Effector memory CD8-positive, alpha-beta T cell (primary cell): ENCODE measurements around the gene FAM170B.

Source experiments
- ATAC-seq: fragments of 150-1000 bp; cut with Tn5 transposase; replicated peaks from 2 replicates; pipeline ENCODE4 v1.10.0; 2021; ENCODE audit warnings: mild to moderate bottlenecking, moderate library complexity
- DNase-seq, 3 experiments: peaks; one replicate each; pipeline ENCODE4 v3.0.0; 2021
- H3K27ac Mint-ChIP-seq, 2 donors: one replicate each; pipeline ENCODE4 v1.8.0; 2022; ENCODE audit warnings: mild to moderate bottlenecking in 2 of 2, mixed read lengths in 2 of 2, moderate library complexity in 2 of 2
- H3K27me3 Mint-ChIP-seq, 2 donors: one replicate each; pipeline ENCODE4 v1.8.0; 2022; ENCODE audit warnings: mixed read lengths in 2 of 2
- H3K36me3 Mint-ChIP-seq: one replicate; pipeline ENCODE4 v1.8.0; 2022; ENCODE audit warnings: mild to moderate bottlenecking, moderate library complexity, mixed read lengths; ENCODE audit not compliant: insufficient read depth
- H3K4me1 Mint-ChIP-seq, 2 donors: one replicate each; pipeline ENCODE4 v1.8.0; 2022; ENCODE audit warnings: low read depth in 2 of 2, mixed read lengths in 2 of 2
- H3K4me3 Mint-ChIP-seq, 2 donors: one replicate each; pipeline ENCODE4 v1.8.0; 2022; ENCODE audit warnings: mild to moderate bottlenecking in 2 of 2, mixed read lengths in 2 of 2, moderate library complexity in 2 of 2
- H3K9me3 Mint-ChIP-seq, 2 donors: one replicate each; pipeline ENCODE4 v1.8.0; 2022; ENCODE audit warnings: mixed read lengths in 2 of 2

Gene FAM170B

DNA sequence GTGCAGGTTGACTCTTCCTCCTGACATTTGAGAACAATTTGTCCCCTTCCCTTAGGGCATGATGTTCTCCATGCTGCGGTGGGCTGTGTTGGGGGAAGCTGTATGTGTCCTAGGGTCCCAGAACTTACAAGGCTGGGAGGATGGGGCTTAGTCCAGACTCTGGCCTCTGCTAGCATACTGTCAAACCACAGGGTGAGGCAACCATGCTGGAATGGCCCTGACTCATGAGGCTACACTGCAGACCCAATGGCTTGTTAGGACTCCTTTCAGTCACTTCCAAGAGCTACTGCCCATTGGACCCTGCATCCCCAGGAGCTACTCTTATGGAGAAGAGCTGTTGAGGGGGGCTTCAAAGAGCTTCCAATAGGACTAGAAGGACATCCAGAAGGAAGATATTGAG is 20.1 kb upstream of the FAM170B start:
- peaks cover 18 to 24% of the 10 kb centered on the region in 2 donors for H3K4me1 Mint-ChIP-seq
- no peak overlapping the region for H3K4me3 Mint-ChIP-seq
- H3K27me3 Mint-ChIP-seq, result peaks cover 0 to 23% of the 10 kb centered on the region in 2 donors
- H3K9me3 Mint-ChIP-seq, result no peaks in the 10 kb centered on the region
- H3K27ac Mint-ChIP-seq, result no peak overlapping the region
- DNase-seq (no peak), ATAC-seq (no peak)
- H3K36me3 Mint-ChIP-seq, result no peaks in the 10 kb centered on the region

DNA sequence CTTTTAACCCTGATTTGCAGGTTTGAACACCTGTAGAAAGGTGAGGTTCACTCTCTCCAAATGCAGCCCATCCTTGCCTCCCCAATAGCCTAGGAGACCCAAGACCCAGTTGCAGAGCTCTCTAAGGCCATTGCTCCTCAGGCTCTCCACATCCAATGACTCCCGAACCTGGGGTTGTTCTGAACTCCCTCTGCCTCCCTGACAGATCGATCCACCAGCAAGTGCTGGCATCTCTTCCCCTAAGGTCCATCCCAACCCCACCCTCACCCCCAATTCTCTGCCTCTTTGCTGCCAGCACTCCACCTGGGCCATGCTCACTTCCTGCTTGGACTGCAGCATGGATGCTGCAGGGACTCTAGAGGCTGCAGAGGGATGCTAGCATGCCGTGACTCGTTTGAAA is 19.3 kb upstream of the FAM170B start:
- no peak for ATAC-seq
- Mint-ChIP-seq H3K9me3 (peaks cover 2 to 5% of the 10 kb centered on the region in 2 donors), H3K36me3 (no peaks in the 10 kb centered on the region), H3K27me3 (peaks cover 4 to 23% of the 10 kb centered on the region in 2 donors), H3K4me3 (no peak overlapping the region), H3K27ac (peak overlapping the region in 1 of 2 donors; percentile 14), H3K4me1 (peaks cover 18 to 24% of the 10 kb centered on the region in 2 donors)
- DNase-seq, result no peak

DNA sequence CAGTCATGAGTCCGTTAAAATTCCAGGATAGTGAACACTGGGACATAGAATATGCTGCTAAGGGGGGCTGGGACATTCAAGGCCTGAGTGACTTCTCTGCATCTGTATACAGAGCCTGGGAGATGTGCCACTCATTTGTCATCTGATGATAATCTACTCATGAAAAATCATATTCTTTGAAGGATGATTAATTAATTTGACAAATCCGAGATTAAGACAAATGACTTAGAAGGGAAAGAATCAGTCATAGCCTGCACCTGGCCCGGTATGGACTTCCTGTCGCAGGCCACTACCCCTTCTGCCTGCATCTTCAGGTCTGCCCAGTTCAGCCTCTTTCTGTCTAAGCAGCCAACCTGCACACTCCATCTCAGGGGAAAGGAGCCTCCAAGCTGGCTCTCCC is 18.8 kb upstream of the FAM170B start:
- Mint-ChIP-seq H3K27ac (peak overlapping the region in 1 of 2 donors; percentile 14), H3K4me1 (peaks cover 16 to 22% of the 10 kb centered on the region in 2 donors), H3K9me3 (peaks cover 2 to 10% of the 10 kb centered on the region in 2 donors), H3K4me3 (no peak overlapping the region), H3K36me3 (no peaks in the 10 kb centered on the region), H3K27me3 (peaks cover 5 to 23% of the 10 kb centered on the region in 2 donors)
- ATAC-seq (no peak), DNase-seq (no peak)

DNA sequence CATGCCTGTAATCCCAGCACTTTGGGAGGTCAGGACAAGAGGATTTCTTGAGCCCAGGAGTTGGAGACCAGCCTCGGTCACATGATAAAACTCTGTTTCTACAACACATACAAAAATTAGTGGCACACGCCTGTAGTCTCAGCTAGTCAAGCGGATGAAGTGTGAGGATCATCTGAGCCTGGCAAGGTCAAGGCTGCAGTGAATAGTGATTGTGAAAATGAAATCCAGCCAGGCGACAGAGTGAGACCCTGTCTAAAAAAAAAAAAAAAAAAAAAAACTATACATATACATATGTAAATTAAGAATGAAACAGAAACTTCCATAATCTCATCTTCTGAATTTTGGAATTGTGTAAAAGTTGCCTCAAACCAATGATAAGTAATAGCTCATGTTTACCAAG is 18.2 kb upstream of the FAM170B start:
- ATAC-seq, result no peak
- H3K4me1 Mint-ChIP-seq, result peaks cover 10 to 16% of the 10 kb centered on the region in 2 donors
- H3K9me3 Mint-ChIP-seq, result peaks cover 2 to 11% of the 10 kb centered on the region in 2 donors
- H3K36me3 Mint-ChIP-seq, result no peaks in the 10 kb centered on the region
- H3K4me3 Mint-ChIP-seq, result no peak overlapping the region
- no peak overlapping the region for H3K27ac Mint-ChIP-seq
- DNase-seq, result no peak
- H3K27me3 Mint-ChIP-seq, result peaks cover 5 to 23% of the 10 kb centered on the region in 2 donors

DNA sequence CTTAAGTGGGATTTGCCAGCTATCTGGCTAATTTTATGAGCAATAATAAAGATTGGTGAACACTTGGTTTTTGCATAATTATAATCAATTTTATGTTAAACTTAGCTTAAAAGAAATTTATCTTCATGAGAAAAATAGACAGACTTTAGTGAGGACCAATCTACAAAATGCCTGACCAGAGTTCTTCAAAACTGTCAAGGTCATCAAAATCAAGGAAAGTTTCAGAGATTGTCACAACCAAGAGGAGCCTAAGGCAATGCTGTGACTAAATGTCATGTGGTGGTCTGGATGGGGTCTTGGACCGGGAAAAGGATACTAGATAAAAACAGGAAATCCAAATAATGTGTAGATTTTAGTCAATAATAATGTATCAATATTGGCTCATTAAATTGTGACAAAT is 17.7 kb upstream of the FAM170B start:
- ATAC-seq (no peak), DNase-seq (no peak)
- Mint-ChIP-seq H3K9me3 (peaks cover 2 to 11% of the 10 kb centered on the region in 2 donors), H3K27me3 (peaks cover 5 to 23% of the 10 kb centered on the region in 2 donors), H3K4me3 (no peak overlapping the region), H3K36me3 (no peaks in the 10 kb centered on the region), H3K27ac (no peak overlapping the region), H3K4me1 (peaks cover 5 to 12% of the 10 kb centered on the region in 2 donors)

DNA sequence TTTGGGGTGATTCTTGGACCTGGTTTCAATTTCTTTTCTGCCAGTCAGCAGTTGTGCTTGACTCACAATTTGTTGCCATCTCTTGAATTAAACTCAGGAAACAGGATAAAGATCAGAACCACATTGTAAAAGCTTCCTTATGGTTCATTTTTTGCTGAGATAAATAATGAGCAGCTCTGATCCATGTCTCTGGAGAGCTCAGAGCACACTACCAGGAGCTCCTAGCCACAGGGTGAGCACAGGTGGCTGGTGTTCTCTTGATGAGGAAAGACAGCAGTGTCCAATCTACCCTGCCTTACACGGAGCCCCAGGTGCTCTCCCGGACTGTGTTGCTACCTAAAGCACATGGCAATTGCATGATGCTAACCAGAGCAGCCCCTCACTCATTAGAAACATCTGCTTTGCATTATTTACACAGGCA is 17.2 kb upstream of the FAM170B start:
- Mint-ChIP-seq H3K4me1 (peaks cover 4 to 10% of the 10 kb centered on the region in 2 donors), H3K27me3 (peaks cover 5 to 23% of the 10 kb centered on the region in 2 donors), H3K27ac (no peak overlapping the region), H3K9me3 (peaks cover 2 to 11% of the 10 kb centered on the region in 2 donors), H3K36me3 (peaks cover 1% of the 10 kb centered on the region), H3K4me3 (no peak overlapping the region)
- DNase-seq, result no peak
- no peak for ATAC-seq

DNA sequence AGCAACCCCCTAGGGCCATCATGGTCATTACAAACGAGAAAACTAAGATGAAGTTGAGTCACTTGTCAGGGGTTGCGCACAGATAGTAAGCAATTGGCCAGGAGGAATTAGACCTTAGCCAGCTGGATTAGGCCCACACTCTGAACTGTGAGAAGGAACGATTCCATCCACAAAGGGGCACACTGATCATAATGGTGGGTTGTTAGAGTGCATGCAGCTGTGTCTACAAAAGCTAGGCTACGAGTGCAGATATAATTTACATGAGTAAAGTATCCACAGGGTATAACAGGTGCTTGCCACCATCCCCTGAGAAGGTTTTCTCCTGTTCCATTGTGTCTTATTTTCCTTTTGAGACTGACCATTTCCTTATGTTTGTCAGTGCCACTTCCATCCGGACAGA is 16.6 kb upstream of the FAM170B start:
- H3K27me3 Mint-ChIP-seq, result peaks cover 5 to 27% of the 10 kb centered on the region in 2 donors
- H3K27ac Mint-ChIP-seq, result no peak overlapping the region
- peaks cover 4 to 10% of the 10 kb centered on the region in 2 donors for H3K4me1 Mint-ChIP-seq
- DNase-seq, result no peak
- peaks cover 2 to 11% of the 10 kb centered on the region in 2 donors for H3K9me3 Mint-ChIP-seq
- H3K36me3 Mint-ChIP-seq, result peaks cover 2% of the 10 kb centered on the region
- H3K4me3 Mint-ChIP-seq, result no peak overlapping the region
- ATAC-seq, result no peak

DNA sequence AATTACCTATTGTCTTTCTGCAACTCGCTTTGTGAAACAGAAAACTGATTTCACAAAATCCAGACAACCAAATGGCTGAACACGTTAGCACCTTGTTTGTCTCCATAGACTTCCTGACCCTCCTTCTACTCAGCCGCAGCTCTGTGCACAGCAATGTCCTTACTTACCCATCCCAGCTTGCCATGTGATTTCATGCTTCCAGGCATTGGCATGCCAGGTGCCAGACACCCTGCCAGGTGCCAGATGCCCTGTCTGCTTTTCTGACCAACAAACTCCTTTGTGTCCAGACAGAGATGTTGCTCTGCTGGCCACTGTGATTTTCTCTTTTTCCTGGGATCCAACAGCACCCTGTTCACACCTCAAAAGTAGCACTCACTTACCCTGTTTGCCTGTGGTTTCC is 16.1 kb upstream of the FAM170B start:
- peaks cover 4 to 10% of the 10 kb centered on the region in 2 donors for H3K4me1 Mint-ChIP-seq
- peaks cover 10 to 32% of the 10 kb centered on the region in 2 donors for H3K27me3 Mint-ChIP-seq
- H3K27ac Mint-ChIP-seq, result peak overlapping the region in 1 of 2 donors; percentile 25
- peaks cover 2% of the 10 kb centered on the region for H3K36me3 Mint-ChIP-seq
- peaks cover 2 to 11% of the 10 kb centered on the region in 2 donors for H3K9me3 Mint-ChIP-seq
- no peak overlapping the region for H3K4me3 Mint-ChIP-seq
- no peak for ATAC-seq
- DNase-seq, result no peak

DNA sequence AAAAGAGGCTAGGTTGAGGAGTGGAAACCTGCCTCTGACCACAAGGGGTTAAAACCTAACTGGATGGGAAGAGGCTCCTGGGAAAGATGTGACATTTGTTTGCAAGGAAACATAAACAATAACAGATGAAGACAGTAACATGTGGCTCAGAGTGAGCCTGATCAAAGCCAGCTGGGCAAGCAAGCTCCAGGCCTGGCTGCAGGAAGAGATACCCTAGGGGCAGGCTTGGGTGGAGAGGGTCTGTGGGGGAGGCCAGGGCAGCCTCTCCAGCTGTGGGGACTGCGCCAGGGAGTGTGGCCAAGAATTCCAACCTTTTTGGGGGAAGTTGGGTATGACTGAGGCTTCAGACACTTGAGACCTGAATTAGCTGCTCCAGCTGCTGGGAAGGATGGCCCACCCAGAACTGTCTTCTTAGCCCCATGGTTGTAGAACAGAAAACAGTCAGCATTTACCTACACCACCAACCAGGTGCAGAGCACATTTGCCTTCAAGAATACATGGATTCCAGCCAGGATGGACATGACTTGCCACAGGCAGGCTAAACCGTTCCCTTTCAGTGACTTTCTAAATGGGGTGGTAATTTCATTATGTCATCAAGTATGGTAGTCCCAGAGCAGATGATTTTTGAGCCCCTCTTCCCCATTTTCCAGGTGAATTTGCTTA is 10.4 kb upstream of the FAM170B start:
- peaks cover 2 to 11% of the 10 kb centered on the region in 2 donors for H3K9me3 Mint-ChIP-seq
- peaks cover 6% of the 10 kb centered on the region for H3K36me3 Mint-ChIP-seq
- H3K4me3 Mint-ChIP-seq, result no peak overlapping the region
- H3K27me3 Mint-ChIP-seq, result peaks cover 14 to 18% of the 10 kb centered on the region in 2 donors
- no peak for ATAC-seq
- no peak for DNase-seq
- H3K4me1 Mint-ChIP-seq, result no peaks in the 10 kb centered on the region
- no peak overlapping the region for H3K27ac Mint-ChIP-seq

DNA sequence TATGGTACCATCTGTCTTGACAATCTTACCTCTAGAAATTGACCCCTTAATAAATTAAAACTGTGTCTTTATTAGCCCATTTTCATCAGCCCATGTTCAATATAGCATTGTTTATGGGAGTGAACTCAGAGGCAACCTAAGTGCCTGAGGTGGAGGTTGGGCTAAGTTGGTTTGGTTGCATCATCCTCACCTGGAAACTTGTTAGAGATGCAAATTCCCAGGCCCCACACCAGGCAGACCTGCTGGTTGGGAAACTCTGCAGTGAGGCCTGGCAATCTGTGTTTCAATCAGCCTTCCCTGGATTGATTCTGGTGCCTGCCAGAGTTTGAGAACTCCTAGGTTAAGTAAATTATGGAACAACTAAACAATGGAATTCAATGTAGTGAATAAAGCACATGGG is 9.4 kb upstream of the FAM170B start:
- Mint-ChIP-seq H3K27me3 (peaks cover 11 to 18% of the 10 kb centered on the region in 2 donors), H3K4me1 (no peaks in the 10 kb centered on the region), H3K9me3 (peaks cover 2 to 7% of the 10 kb centered on the region in 2 donors), H3K27ac (no peak overlapping the region), H3K4me3 (no peak overlapping the region), H3K36me3 (peaks cover 6% of the 10 kb centered on the region)
- ATAC-seq, result no peak
- DNase-seq, result no peak

DNA sequence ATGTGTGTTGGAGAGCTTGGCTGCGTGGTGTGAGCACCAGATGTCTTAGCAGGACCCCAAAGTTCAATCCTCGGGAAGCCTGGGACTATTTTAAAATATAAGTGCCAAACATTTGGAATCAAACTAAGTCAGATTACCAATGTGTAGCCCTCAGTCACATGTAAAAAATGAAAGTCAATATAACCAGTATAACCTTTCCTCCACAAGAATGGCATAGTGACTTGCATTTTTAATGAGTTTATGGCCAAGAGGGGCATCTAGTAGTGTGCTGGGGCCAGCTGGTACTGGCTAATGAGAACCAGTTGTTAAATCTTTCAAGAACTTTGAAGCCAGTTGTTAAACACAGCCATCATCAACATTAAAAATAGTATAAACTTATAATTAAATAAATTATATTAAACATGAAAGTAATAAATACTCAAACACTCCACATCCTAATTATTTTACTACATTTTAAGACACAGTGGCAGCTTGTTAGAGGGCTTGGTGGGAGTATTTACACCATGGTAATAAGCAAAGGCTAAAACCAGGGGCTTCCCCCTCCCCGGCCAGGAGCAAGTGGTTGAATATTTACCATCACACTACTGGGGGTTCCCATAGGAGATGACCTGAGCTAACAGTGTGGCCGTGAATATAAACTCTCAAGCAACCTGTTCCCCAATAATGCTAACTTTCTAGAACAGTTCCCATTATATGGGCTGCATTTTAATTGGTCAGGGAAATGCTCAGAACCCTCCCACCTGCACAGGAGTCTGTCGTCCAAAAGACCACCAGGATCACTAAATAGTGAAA is 7.9 kb upstream of the FAM170B start:
- no peak for DNase-seq
- Mint-ChIP-seq H3K9me3 (no peaks in the 10 kb centered on the region), H3K27ac (no peak overlapping the region), H3K27me3 (peaks cover 10 to 18% of the 10 kb centered on the region in 2 donors), H3K4me3 (no peak overlapping the region), H3K36me3 (peaks cover 6% of the 10 kb centered on the region), H3K4me1 (no peaks in the 10 kb centered on the region)
- no peak for ATAC-seq

DNA sequence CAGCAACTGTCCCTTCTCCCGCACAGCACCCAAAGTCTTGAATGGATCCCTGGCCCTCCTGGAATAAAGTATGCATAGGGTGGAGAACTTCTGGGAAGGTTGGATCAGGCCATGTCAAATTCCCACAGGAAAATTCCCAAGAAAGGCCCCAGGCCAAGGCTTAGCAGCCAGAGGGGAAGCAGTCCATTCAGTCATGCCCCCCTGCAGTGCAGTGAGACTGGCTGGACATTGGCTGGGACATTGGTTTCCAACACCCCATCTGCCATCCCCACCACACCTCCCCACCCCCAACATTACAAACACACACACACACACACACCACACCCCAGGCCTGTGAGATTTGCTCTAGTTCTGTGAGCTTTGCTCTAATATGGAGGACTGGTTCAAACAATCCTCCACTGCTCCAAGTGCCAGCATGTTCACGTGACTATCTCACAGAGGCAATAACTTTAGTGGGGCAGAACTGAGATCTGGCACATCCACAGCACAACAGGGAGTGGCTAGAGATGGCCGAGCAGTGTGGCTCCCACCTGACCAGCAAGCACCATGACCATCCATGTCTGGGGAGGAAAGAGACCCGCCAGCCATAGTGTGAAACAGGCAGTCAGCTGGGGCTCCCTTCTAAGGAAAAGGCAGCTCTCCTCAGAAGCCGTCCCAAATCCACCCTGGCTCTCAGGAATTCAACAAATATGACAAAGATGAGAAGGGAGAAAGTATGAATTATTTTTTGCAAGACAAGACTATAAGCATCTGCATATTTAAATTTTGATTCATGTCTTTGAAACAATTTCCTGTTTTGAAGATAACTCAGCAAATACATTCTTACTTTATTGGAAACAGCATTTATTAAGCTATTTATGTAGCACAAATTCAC is 6.7 kb upstream of the FAM170B start:
- peaks cover 14 to 15% of the 10 kb centered on the region in 2 donors for H3K27me3 Mint-ChIP-seq
- DNase-seq (no peak), ATAC-seq (no peak)
- no peak overlapping the region for H3K4me3 Mint-ChIP-seq
- peaks cover 3% of the 10 kb centered on the region for H3K36me3 Mint-ChIP-seq
- peaks cover 5% of the 10 kb centered on the region in 2 donors for H3K4me1 Mint-ChIP-seq
- H3K9me3 Mint-ChIP-seq, result no peaks in the 10 kb centered on the region
- no peak overlapping the region for H3K27ac Mint-ChIP-seq

DNA sequence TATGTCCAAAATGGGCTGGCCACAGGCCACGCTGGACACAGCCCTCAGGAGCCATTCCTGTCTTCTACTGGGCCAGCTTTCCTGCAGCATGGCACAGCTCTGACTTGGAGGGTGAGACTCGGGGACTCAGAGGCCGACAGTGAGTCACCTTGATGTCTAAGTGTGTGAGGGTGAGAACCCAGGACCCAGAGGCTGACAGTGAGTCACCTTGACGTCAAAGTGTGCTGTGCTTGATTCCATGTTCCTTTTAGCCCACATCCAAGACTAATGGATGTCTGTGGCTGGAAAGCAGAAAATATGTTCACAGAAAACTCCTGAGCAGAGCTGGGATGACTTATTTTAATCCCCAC is 6.0 kb upstream of the FAM170B start:
- Mint-ChIP-seq H3K27ac (no peak overlapping the region), H3K27me3 (peaks cover 10 to 12% of the 10 kb centered on the region in 2 donors), H3K4me3 (no peak overlapping the region), H3K36me3 (peaks cover 3% of the 10 kb centered on the region), H3K9me3 (no peaks in the 10 kb centered on the region), H3K4me1 (peaks cover 10% of the 10 kb centered on the region in 2 donors)
- DNase-seq (no peak), ATAC-seq (no peak)
